MM.1S (cell line): ENCODE measurements around the gene ST3GAL4.

Experiments
- DNase-seq: peaks from one replicate; pipeline ENCODE4 v3.0.0-alpha.2; 2015
- H2AFZ ChIP-seq: fragments of 300-600 bp; sonication (generic); 2 replicates; pipeline ENCODE4 v1.6.0; 2016; ENCODE audit warnings: antibody characterized with exemption, low read length
- H3F3A ChIP-seq: fragments of 300-600 bp; sonication (generic); 2 replicates; pipeline ENCODE4 v1.6.1; 2016; ENCODE audit warnings: mild to moderate bottlenecking, antibody characterized with exemption, low read length, moderate library complexity, mixed read lengths; ENCODE audit not compliant: insufficient read depth
- H3K27ac ChIP-seq: fragments of 300-600 bp; sonication (generic); 2 replicates; pipeline ENCODE4 v1.5.1; 2016; ENCODE audit warnings: mild to moderate bottlenecking, low read length
- H3K27me3 ChIP-seq: fragments of 300-600 bp; sonication (generic); replicated peaks from 2 replicates; pipeline ENCODE4 v1.6.0; 2016; ENCODE audit warnings: low read length; ENCODE audit not compliant: insufficient read depth
- H3K36me3 ChIP-seq: fragments of 300-600 bp; sonication (generic); replicated peaks from 2 replicates; pipeline ENCODE4 v1.6.1; 2016; ENCODE audit warnings: mild to moderate bottlenecking, low read length, mixed read lengths; ENCODE audit not compliant: insufficient read depth
- H3K4me1 ChIP-seq: fragments of 300-600 bp; sonication (generic); 2 replicates; pipeline ENCODE4 v1.6.1; 2016; ENCODE audit warnings: low read length, mixed read lengths
- H3K4me2 ChIP-seq: fragments of 300-600 bp; sonication (generic); 2 replicates; pipeline ENCODE4 v1.6.0; 2016; ENCODE audit warnings: low read depth, low read length
- H3K4me3 ChIP-seq: fragments of 300-600 bp; sonication (generic); 2 replicates; pipeline ENCODE4 v1.5.1; 2016; ENCODE audit warnings: low read length, mixed read lengths
- H3K79me2 ChIP-seq: fragments of 300-600 bp; sonication (generic); 2 replicates; pipeline ENCODE4 v1.6.1; 2016; ENCODE audit warnings: mixed run types, low read length, mixed read lengths
- H3K9ac ChIP-seq: fragments of 300-600 bp; sonication (generic); 2 replicates; pipeline ENCODE4 v1.6.1; 2016; ENCODE audit warnings: low read length, mixed read lengths
- H3K9me2 ChIP-seq: fragments of 300-600 bp; sonication (generic); replicated peaks from 2 replicates; pipeline ENCODE4 v1.6.1; 2016; ENCODE audit warnings: mild to moderate bottlenecking, low read length, mixed read lengths; ENCODE audit not compliant: insufficient read depth
- H3K9me3 ChIP-seq: fragments of 300-600 bp; sonication (generic); replicated peaks from 2 replicates; pipeline ENCODE4 v1.6.1; 2016; ENCODE audit warnings: mild to moderate bottlenecking, low read length, mixed read lengths; ENCODE audit not compliant: insufficient read depth
- H4K20me1 ChIP-seq: fragments of 300-600 bp; sonication (generic); 2 replicates; pipeline ENCODE4 v1.6.1; 2016; ENCODE audit warnings: mild to moderate bottlenecking, low read length, moderate library complexity, mixed read lengths; ENCODE audit not compliant: insufficient read depth
- CTCF ChIP-seq: fragments of 300-600 bp; sonication (generic); IDR thresholded peaks from 2 replicates; pipeline ENCODE4 v1.5.1; 2016; ENCODE audit warnings: antibody characterized with exemption, low read length, mixed read lengths
- EZH2 ChIP-seq: fragments of 300-600 bp; sonication (generic); optimal IDR thresholded peaks from 2 replicates; pipeline ENCODE3; 2017; ENCODE audit warnings: low read depth, mild to moderate bottlenecking, antibody characterized with exemption, low read length, mixed read lengths
- EZH2phosphoT487 ChIP-seq: fragments of 300-600 bp; sonication (generic); IDR thresholded peaks from 2 replicates; pipeline ENCODE4 v1.6.1; 2018; ENCODE audit warnings: antibody characterized with exemption, low read length

Gene ST3GAL4

GRCh38 chr11:126400479-126400878 is 45.0 kb downstream of the ST3GAL4 start:
- Histone ChIP-seq H3F3A (no peaks in the 10 kb centered on the region), H3K79me2 (no peaks in the 10 kb centered on the region), H2AFZ (no peak overlapping the region), H3K9ac (no peak overlapping the region), H3K9me2 (no peaks in the 10 kb centered on the region), H3K27ac (no peak overlapping the region), H3K4me1 (no peaks in the 10 kb centered on the region), H3K9me3 (no peaks in the 10 kb centered on the region), H3K27me3 (no peaks in the 10 kb centered on the region), H3K36me3 (no peaks in the 10 kb centered on the region), H4K20me1 (no peaks in the 10 kb centered on the region), H3K4me2 (no peak overlapping the region), H3K4me3 (no peak overlapping the region)
- DNase-seq, result no peak
- TF ChIP-seq EZH2phosphoT487 (no peak), CTCF (no peak), EZH2 (no peak)

- Histone ChIP-seq H3K79me2 (no peaks in the 10 kb centered on the region), H3K27me3 (no peaks in the 10 kb centered on the region), H4K20me1 (no peaks in the 10 kb centered on the region), H3K27ac (no peak overlapping the region), H2AFZ (no peak overlapping the region), H3K4me1 (no peaks in the 10 kb centered on the region), H3K36me3 (no peaks in the 10 kb centered on the region), H3K4me3 (no peak overlapping the region), H3F3A (no peaks in the 10 kb centered on the region), H3K9ac (no peak overlapping the region), H3K4me2 (no peak overlapping the region), H3K9me3 (no peaks in the 10 kb centered on the region), H3K9me2 (no peaks in the 10 kb centered on the region)
- no peak for DNase-seq
- no peak for TF ChIP-seq CTCF
These were observed 47.6 kb downstream of the ST3GAL4 start for GRCh38 chr11:126403022-126403581.

GRCh38 chr11:126403658-126404057 is 48.2 kb downstream of the ST3GAL4 start:
- no peak overlapping the region for H3K4me3 ChIP-seq

More at GRCh38 chr11:126403658-126404057, 48.2 kb downstream of the ST3GAL4 start:
- no peak for TF ChIP-seq CTCF
- TF ChIP-seq EZH2, result no peak
- TF ChIP-seq EZH2phosphoT487, result no peak
- Histone ChIP-seq H2AFZ (no peak overlapping the region), H3K79me2 (no peaks in the 10 kb centered on the region), H3K4me2 (no peak overlapping the region), H4K20me1 (no peaks in the 10 kb centered on the region), H3F3A (no peaks in the 10 kb centered on the region), H3K4me1 (no peaks in the 10 kb centered on the region), H3K27me3 (no peaks in the 10 kb centered on the region), H3K27ac (no peak overlapping the region), H3K9me3 (no peaks in the 10 kb centered on the region), H3K9ac (no peak overlapping the region), H3K9me2 (no peaks in the 10 kb centered on the region), H3K36me3 (no peaks in the 10 kb centered on the region)
- no peak for DNase-seq
